Neural progenitor cell (in vitro differentiated cells): ENCODE measurements around the gene PGF. TPM values are rescaled to one million over a fixed set of nuclear protein-coding genes. Genes with fewer than 3 reads are reported as not detected.
"Not testable (repeated sequence)": the region's sequence is repeated elsewhere in the genome, so short reads cannot be mapped to it uniquely, and the experiment has no call there.

Experiments used
- DNase-seq: peaks from one replicate; pipeline ENCODE4 v3.0.0-alpha.2; 2016; ENCODE audit warnings: low spot score
- H2AFZ ChIP-seq: fragments of 200-600 bp; sonication (generic); replicated peaks from 2 replicates; pipeline ENCODE4 v1.6.1; 2016; ENCODE audit warnings: antibody characterized with exemption
- H3F3A ChIP-seq: fragments of 200-600 bp; sonication (generic); 2 replicates; pipeline ENCODE4 v1.6.1; 2016; ENCODE audit warnings: antibody characterized with exemption, low read depth
- H3K27ac ChIP-seq: fragments of 200-600 bp; sonication (generic); 2 replicates; pipeline ENCODE4 v1.5.1; 2016; ENCODE audit warnings: mild to moderate bottlenecking
- H3K27me3 ChIP-seq: fragments of 200-600 bp; sonication (generic); 2 replicates; pipeline ENCODE4 v1.6.1; 2016; ENCODE audit warnings: mild to moderate bottlenecking, moderate library complexity
- H3K36me3 ChIP-seq: fragments of 200-600 bp; sonication (generic); 2 replicates; pipeline ENCODE4 v1.5.1; 2016
- H3K4me1 ChIP-seq: fragments of 200-600 bp; sonication (generic); 2 replicates; pipeline ENCODE4 v1.6.1; 2016; ENCODE audit warnings: mixed run types
- H3K4me2 ChIP-seq: fragments of 200-600 bp; sonication (generic); 2 replicates; pipeline ENCODE4 v1.6.1; 2016
- H3K4me3 ChIP-seq: fragments of 200-600 bp; sonication (generic); 2 replicates; pipeline ENCODE4 v1.5.1; 2016
- H3K79me2 ChIP-seq: fragments of 200-600 bp; sonication (generic); 2 replicates; pipeline ENCODE4 v1.6.1; 2016; ENCODE audit warnings: low read depth
- H3K9ac ChIP-seq: fragments of 200-600 bp; sonication (generic); 2 replicates; pipeline ENCODE4 v1.6.1; 2016
- H3K9me3 ChIP-seq: fragments of 200-600 bp; sonication (generic); 2 replicates; pipeline ENCODE4 v1.5.1; 2016; ENCODE audit warnings: low read depth
- H4K20me1 ChIP-seq: fragments of 200-600 bp; sonication (generic); 2 replicates; pipeline ENCODE4 v1.6.1; 2016; ENCODE audit warnings: low read depth
- H3K27ac Mint-ChIP-seq: 3 replicates; pipeline ENCODE4 v1.8.0; 2021; ENCODE audit warnings: mixed read lengths
- H3K27me3 Mint-ChIP-seq: 2 replicates; pipeline ENCODE4 v1.8.0; 2022; ENCODE audit warnings: low read depth, mild to moderate bottlenecking, inconsistent platforms, moderate library complexity, mixed read lengths; ENCODE audit not compliant: insufficient read depth
- H3K36me3 Mint-ChIP-seq: 3 replicates; pipeline ENCODE4 v1.8.0; 2021; ENCODE audit warnings: mixed read lengths
- H3K4me1 Mint-ChIP-seq: 3 replicates; pipeline ENCODE4 v1.8.0; 2021; ENCODE audit warnings: mixed read lengths
- H3K4me3 Mint-ChIP-seq: 3 replicates; pipeline ENCODE4 v1.8.0; 2021; ENCODE audit warnings: mild to moderate bottlenecking, moderate library complexity, mixed read lengths
- H3K9me3 Mint-ChIP-seq: 3 replicates; pipeline ENCODE4 v1.8.0; 2020; ENCODE audit warnings: mixed read lengths
- CTCF ChIP-seq: fragments of 200-600 bp; sonication (generic); IDR thresholded peaks from 2 replicates; pipeline ENCODE4 v1.5.1; 2017; ENCODE audit warnings: antibody characterized with exemption, mild to moderate bottlenecking
- EZH2 ChIP-seq: fragments of 200-600 bp; sonication (generic); IDR thresholded peaks from 2 replicates; pipeline ENCODE4 v1.6.1; 2017; ENCODE audit warnings: antibody characterized with exemption, mild to moderate bottlenecking, moderate library complexity
- EZH2phosphoT487 ChIP-seq: fragments of 200-600 bp; sonication (generic); IDR thresholded peaks from 2 replicates; pipeline ENCODE4 v1.6.1; 2017; ENCODE audit warnings: antibody characterized with exemption
- total RNA-seq: library from RNA; depleted of rRNA; stranded (reverse); fragments of >200 nt; gene quantifications from 2 replicates; pipeline ENCODE4 v1.2.3, GENCODE V29; 2015; ENCODE audit warnings: low replicate concordance

PGF gene
- total RNA-seq, 1 donor from 2014 or later: 1.0 TPM

GRCh38 chr14:75002392-75003249 lies 47.2 kb upstream of the PGF start, which contains the start of gene EIF2B2:
TSS of gene EIF2B2 (plus strand) at chr14:75002921. CDS start at chr14:75002991, 70 bp downstream.
- H3K4me3 ChIP-seq: peak within 1 kb of the TSS; percentile 85

GRCh38 chr14:75001899-75002298 lies 46.5 kb upstream of the PGF start:
- peak overlapping the region; percentile 87 for H3K4me2 ChIP-seq
- H3K9ac ChIP-seq: no peak overlapping the region
- H3K4me3 Mint-ChIP-seq: peak overlapping the region; percentile 99
- peak overlapping the region; percentile 77 for H2AFZ ChIP-seq
- peaks cover 9% of the 10 kb centered on the region for H4K20me1 ChIP-seq
- peaks cover 22% of the 10 kb centered on the region for H3K79me2 ChIP-seq
- peaks cover 8% of the 10 kb centered on the region for H3K4me1 ChIP-seq
- H3K36me3 ChIP-seq: no peaks in the 10 kb centered on the region
- H3K9me3 Mint-ChIP-seq: peaks cover 4% of the 10 kb centered on the region
- H3K36me3 Mint-ChIP-seq: peaks cover 12% of the 10 kb centered on the region
- no peak overlapping the region for H3K27ac ChIP-seq
- H3K27me3 Mint-ChIP-seq: no peaks in the 10 kb centered on the region
- H3K4me1 Mint-ChIP-seq: peaks cover 15% of the 10 kb centered on the region
- TF ChIP-seq CTCF (no peak), EZH2 (no peak)
- no peaks in the 10 kb centered on the region for H3K27me3 ChIP-seq
- peak overlapping the region; percentile 50 for H3K27ac Mint-ChIP-seq
- H3K4me3 ChIP-seq: peak overlapping the region; percentile 85
- DNase-seq: no peak
- H3K9me3 ChIP-seq: no peaks in the 10 kb centered on the region
- H3F3A ChIP-seq: peaks cover 15% of the 10 kb centered on the region

More at GRCh38 chr14:75002392-75003249, 47.2 kb upstream of the PGF start, which contains the start of gene EIF2B2:
- Histone ChIP-seq H3K4me2 (peak within 1 kb of the TSS; percentile 87), H3K9ac (peak within 1 kb of the TSS; percentile 61), H3K79me2 (peaks cover 22% of the 10 kb centered on the region), H4K20me1 (peaks cover 9% of the 10 kb centered on the region), H3K9me3 (no peaks in the 10 kb centered on the region), H3K4me1 (peaks cover 8% of the 10 kb centered on the region), H3K36me3 (no peaks in the 10 kb centered on the region), H2AFZ (peak within 1 kb of the TSS; percentile 81), H3K27ac (no peak within 1 kb of the TSS), H3F3A (peaks cover 15% of the 10 kb centered on the region), H3K27me3 (no peaks in the 10 kb centered on the region)
- Mint-ChIP-seq H3K27ac (peak within 1 kb of the TSS; percentile 70), H3K9me3 (peaks cover 4% of the 10 kb centered on the region), H3K36me3 (peaks cover 16% of the 10 kb centered on the region), H3K27me3 (no peaks in the 10 kb centered on the region), H3K4me1 (peaks cover 15% of the 10 kb centered on the region), H3K4me3 (peak within 1 kb of the TSS; percentile 99)
- DNase-seq: peak; percentile 99
- peak; percentile 17 for TF ChIP-seq EZH2
- TF ChIP-seq CTCF: peak; percentile 26
- no peak for TF ChIP-seq EZH2phosphoT487

GRCh38 chr14:75001261-75001660 lies 45.9 kb upstream of the PGF start:
- Histone ChIP-seq H3F3A (peaks cover 15% of the 10 kb centered on the region), H3K9ac (no peak overlapping the region), H3K79me2 (peaks cover 22% of the 10 kb centered on the region), H3K4me3 (no peak overlapping the region), H2AFZ (no peak overlapping the region), H3K27me3 (no peaks in the 10 kb centered on the region), H4K20me1 (peaks cover 9% of the 10 kb centered on the region), H3K4me2 (no peak overlapping the region), H3K4me1 (peaks cover 8% of the 10 kb centered on the region), H3K36me3 (no peaks in the 10 kb centered on the region), H3K9me3 (no peaks in the 10 kb centered on the region), H3K27ac (no peak overlapping the region)
- peaks cover 11% of the 10 kb centered on the region for H3K36me3 Mint-ChIP-seq
- TF ChIP-seq EZH2 (no peak), EZH2phosphoT487 (no peak), CTCF (no peak)
- peaks cover 4% of the 10 kb centered on the region for H3K9me3 Mint-ChIP-seq
- no peak for DNase-seq
- H3K4me1 Mint-ChIP-seq: peaks cover 15% of the 10 kb centered on the region
- H3K27ac Mint-ChIP-seq: no peak overlapping the region
- peak overlapping the region; percentile 17 for H3K4me3 Mint-ChIP-seq
- no peaks in the 10 kb centered on the region for H3K27me3 Mint-ChIP-seq

GRCh38 chr14:74995781-74996180 lies 40.4 kb upstream of the PGF start:
- H3K4me3 ChIP-seq, DNase-seq, H3K27ac Mint-ChIP-seq, H3F3A ChIP-seq, H3K36me3 Mint-ChIP-seq, H4K20me1 ChIP-seq, H3K4me3 Mint-ChIP-seq, H3K27me3 Mint-ChIP-seq, H3K4me1 Mint-ChIP-seq, H3K9me3 ChIP-seq, H3K36me3 ChIP-seq, H3K27ac ChIP-seq, H3K9me3 Mint-ChIP-seq, H3K9ac ChIP-seq, H2AFZ ChIP-seq, H3K4me2 ChIP-seq, H3K27me3 ChIP-seq, H3K4me1 ChIP-seq, H3K79me2 ChIP-seq: not testable (repeated sequence)

GRCh38 chr14:74994182-74994581 lies 38.8 kb upstream of the PGF start:
- H3K27ac ChIP-seq, H3K9ac ChIP-seq: not testable (repeated sequence)

More at GRCh38 chr14:74994182-74994581, 38.8 kb upstream of the PGF start:
- not testable (repeated sequence) for H4K20me1 ChIP-seq, H3K4me1 Mint-ChIP-seq, DNase-seq, H3K79me2 ChIP-seq, H3K36me3 Mint-ChIP-seq, H3K36me3 ChIP-seq, H3K27me3 Mint-ChIP-seq, H3K4me3 Mint-ChIP-seq, H3K4me2 ChIP-seq, H3K9me3 ChIP-seq, H3K4me3 ChIP-seq, H3K27ac Mint-ChIP-seq, H3K27me3 ChIP-seq, H3F3A ChIP-seq, H3K9me3 Mint-ChIP-seq, H2AFZ ChIP-seq, H3K4me1 ChIP-seq
